ENCODE data around the gene PTPRG.

Gene PTPRG

GRCh38 chr3:62260655-62261054, 699.3 kb downstream of the PTPRG start:
- no peak for DNase-seq

DNA sequence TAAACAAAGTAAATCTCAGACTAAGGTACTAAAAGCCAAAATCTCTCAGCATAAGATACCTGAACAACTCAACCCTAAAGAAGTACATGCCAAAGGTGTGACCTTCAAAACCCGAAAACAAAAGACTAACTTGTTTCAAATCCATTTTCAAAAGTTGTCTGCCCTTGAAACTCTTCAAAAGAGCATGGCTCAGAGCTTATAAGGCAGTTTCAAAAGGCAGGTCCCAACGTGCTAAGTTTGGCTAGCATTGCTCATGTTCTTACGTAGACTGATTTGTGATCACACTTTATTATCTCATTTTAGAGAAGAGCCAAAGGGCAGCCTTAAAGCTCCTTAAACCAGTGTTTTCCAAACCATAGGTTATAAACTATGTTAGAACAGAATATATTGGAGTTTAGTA, 699.8 kb downstream of the PTPRG start:
- no peak for DNase-seq

- no peak for DNase-seq
Measured at GRCh38 chr3:62261736-62262135, 700.4 kb downstream of the PTPRG start.

DNA sequence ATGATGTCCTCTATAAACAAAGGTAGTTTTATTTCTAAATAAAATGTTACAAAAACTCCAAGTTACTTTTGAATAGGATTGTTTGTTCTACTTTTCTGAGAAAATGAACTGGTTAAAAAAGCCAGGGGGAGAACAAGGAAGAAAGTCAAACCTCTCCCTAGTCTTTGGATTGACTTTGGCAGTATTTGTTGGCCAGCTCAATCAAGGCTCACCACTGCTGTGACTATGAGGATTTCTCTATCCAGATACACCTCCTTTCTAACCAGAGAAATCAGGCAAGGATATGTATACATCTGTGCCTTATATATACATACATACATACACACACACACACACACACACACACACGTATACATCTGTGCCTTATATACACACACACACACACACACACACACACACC, 704.2 kb downstream of the PTPRG start:
- DNase-seq, result no peak

DNA sequence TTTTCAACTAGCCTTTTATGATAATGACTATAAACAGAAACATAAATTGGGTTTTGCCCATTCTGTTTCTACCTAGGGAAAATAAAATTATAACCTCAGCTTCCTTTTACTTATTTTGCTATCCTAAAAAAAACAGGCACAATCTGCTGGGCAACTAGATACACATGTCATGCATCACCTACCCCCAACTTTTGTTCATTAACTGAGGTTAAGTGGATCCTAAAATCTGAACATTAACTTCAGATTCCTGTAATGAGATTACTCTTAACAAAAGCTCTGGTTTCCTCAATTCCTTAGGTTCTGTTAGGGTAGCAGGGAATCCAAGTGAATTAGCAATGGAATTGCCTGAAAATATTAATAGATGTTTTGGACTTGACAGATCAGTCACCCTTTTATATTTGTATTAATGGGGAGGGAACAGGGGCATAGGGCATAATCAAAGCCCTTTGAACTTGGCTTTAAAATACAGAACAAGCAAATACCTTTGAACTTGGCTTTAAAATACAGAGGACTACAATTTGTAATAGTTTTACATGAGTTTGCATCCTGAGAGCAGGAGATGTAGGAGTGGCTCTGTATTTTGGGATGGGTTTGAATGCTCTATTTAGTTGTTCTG, 705.4 kb downstream of the PTPRG start:
- DNase-seq, result no peak

GRCh38 chr3:62276658-62277180, 715.3 kb downstream of the PTPRG start:
- no peak for DNase-seq

DNA sequence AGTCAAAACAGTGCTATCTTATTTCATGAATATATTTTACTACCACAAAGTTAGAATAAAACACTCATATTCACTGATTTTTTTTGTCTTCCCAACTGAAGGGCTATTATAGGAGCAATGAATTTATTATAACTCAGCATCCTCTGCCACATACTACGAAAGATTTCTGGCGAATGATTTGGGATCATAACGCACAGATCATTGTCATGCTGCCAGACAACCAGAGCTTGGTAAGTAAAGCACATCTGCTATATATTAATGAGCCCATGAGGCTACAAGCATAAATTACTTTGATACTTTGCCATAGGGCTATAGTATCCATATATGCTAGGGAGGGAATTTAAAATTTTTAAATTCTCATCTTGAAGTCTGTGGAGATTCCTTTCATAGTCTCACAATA, 716.1 kb downstream of the PTPRG start:
- no peak for DNase-seq

DNA sequence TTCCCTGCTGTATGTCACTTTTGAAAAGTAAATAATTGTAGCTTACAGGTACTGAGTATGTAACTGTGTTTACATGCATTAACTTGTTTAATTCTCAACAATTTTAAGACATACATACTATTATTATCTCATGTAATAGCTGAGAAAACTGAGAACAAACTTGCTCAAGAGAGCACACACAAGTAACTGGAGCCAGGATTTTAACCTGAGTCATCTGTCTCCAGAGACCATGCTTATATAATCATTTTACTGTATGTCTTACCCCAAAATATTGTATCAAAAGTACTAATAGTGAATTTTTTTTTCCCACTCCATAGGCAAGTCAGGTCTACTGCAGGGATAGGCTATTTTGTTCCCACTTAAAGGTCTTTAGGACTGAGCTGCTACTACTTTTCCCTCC, 716.6 kb downstream of the PTPRG start:
- DNase-seq, result no peak

GRCh38 chr3:62281726-62282125, 720.4 kb downstream of the PTPRG start:
- no peak for DNase-seq

DNA sequence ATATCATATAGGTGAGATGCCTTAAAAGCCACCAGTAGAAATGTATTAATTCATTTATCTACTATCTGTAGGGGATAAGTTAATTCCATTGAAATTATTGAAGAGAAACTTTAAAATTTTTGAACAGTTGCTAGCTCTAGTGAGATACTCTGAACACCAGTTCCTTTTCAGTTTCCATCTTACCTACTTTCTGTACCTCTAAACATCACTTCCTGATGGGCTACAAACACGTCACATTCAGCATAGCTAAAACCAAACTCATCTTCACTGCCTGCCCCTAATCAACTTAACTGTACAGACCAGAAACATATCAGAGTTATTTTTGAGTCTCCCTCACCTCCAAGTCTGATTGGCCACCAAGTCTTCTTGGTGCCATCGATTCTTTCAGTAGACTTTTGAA, 723.1 kb downstream of the PTPRG start:
- DNase-seq, result no peak

GRCh38 chr3:62287392-62287927, 726.1 kb downstream of the PTPRG start:
- DNase-seq, result no peak

- no peak for DNase-seq
Measured at GRCh38 chr3:62289922-62290321, 728.6 kb downstream of the PTPRG start.

DNA sequence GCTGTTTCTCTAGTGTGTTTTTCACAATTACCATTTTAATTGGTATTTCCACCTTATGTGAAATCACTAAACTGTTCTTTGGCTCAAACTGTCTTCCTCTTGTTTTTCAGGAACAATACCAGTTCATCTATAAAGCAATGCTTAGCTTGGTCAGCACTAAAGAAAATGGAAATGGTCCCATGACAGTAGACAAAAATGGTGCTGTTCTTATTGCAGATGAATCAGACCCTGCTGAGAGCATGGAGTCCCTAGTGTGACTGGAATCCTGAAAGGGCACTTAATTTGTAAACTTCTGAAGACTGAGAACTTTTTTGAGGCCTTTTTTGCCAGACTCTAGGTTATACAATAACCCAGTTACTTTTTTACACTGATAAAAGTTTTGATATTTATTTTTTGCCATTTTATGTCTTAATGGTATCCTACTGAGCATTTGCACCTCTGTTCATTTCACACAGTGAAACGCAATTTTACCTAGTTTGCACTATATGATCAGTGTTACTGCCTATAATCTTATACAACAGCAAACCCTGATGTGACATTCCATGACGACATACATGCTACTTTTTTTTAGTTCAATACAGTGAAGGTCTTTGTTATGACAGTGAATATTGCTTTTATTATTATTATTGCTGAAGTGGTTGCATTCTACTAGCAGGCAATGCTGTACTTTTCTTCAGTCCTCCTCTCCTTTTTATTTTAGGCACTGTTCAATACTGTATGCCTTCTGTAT, 731.8 kb downstream of the PTPRG start:
- DNase-seq, result no peak

DNA sequence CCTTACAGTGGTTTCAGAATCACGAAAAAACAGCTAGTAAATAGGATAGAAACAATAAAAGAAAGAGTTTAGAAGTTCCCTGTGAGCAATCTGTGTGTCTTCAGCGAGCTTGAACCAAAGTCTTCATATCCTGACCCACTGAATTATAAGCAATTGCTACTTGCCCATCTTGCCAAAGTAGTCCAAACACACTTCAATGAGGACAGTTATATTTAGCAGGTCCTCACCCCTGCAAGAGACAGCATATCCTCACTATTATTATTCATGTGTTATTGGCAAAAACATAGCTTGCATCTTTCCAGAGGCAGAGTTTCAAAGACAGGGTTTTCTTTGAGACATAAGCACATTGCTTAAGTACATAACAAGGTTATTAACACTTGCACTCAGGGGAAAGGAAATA, 734.2 kb downstream of the PTPRG start:
- no peak for DNase-seq

GRCh38 chr3:62300617-62301016, 739.2 kb downstream of the PTPRG start:
- DNase-seq, result no peak

DNA sequence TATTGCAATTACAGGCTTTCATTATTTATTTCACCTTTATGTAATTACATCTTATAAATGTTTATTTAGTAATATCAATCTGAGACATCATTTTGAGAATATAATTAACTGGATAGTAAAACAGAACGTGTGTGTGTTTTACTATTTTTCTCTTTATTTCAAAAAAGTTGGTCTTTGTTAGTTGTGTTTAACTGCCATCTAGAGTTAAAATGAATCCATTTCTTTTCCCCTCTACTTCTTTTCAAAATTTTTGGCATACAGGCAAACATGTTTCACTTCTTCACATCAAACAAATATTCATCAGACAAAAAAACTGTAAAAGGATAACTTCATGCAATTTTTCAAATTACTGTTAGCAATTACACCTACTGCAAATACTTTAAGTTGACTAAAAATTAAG, 750.8 kb downstream of the PTPRG start:
- DNase-seq, result no peak

- DNase-seq, result no peak
Measured at GRCh38 chr3:62316525-62316924, 755.2 kb downstream of the PTPRG start.

- no peak for DNase-seq
Measured at GRCh38 chr3:62318365-62318751, 757.0 kb downstream of the PTPRG start.

GRCh38 chr3:62318752-62319569, 757.6 kb downstream of the PTPRG start:
- peak; percentile 76 for DNase-seq

GRCh38 chr3:62319570-62320243, 758.3 kb downstream of the PTPRG start:
- no peak for DNase-seq

GRCh38 chr3:62323241-62323640, 761.9 kb downstream of the PTPRG start:
- no peak for DNase-seq

- no peak for DNase-seq
Measured at GRCh38 chr3:62325896-62326295, 764.5 kb downstream of the PTPRG start.

DNA sequence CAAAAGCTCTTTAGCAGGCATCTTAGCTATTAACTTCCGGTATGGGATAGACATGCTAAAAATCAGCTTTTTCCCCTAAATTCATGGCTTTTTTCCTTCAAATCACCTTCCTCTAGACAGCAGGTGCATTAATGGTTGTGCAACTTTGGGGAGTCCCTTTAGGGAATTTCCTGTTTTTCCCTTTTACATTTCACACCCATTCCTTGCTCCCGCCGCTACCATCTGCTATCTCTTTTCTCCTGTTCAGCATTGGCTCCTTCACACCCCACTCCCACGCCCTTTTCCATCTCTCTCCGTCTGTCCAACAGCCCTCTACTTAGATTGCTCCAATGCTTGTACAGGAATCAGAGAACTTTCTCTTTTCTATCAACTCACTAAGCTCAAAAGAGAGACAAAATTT, 768.6 kb downstream of the PTPRG start:
- DNase-seq, result no peak
